ENCODE measurements around the gene AUP1. TPM values are rescaled to one million over a fixed set of nuclear protein-coding genes. Genes with fewer than 3 reads are reported as not detected.

AUP1 gene
- total RNA-seq, 4 donors from 2014 or later, result 79.9 to 142 (median 105) TPM

DNA sequence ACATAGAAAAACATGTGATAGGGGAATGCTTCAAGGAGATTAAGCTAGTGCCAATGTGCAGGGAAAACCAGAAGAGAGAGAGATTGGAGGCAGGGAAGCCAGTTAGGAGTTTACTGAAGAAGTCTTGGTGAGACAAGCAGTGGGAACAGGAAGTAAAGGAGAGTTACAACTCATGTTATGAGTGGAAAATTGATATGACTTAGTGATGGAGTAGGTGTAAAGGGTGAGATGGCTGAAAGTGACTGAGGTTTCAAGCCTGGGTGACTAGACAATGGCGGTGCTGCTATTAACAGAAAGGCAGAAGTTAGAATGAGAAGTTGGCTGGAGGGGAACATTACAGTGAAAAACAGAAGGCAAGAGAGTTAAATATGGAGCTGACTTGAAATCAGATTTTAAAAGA, 41.6 kb upstream of the AUP1 start:
- 60 to 72% methylated on average over 1 of the region's 1 CpG for WGBS, 2 donors
- H3K9me3 ChIP-seq, result no peaks in the 10 kb centered on the region
- H3K27me3 ChIP-seq, result peaks cover 0 to 17% (median 0%) of the 10 kb centered on the region in 4 donors
- no peak overlapping the region for H3K4me3 ChIP-seq
- H3K36me3 ChIP-seq, result no peaks in the 10 kb centered on the region
- H3K4me1 ChIP-seq, result no peaks in the 10 kb centered on the region
- no peak for DNase-seq
- TF ChIP-seq CTCF (IDR thresholded peaks at IDR 0.05) (no peak), POLR2A (IDR thresholded peaks at IDR 0.05) (no peak)
- no peak overlapping the region for H3K27ac ChIP-seq
- intact Hi-C loops (cut with DNase I), result no loop called here

DNA sequence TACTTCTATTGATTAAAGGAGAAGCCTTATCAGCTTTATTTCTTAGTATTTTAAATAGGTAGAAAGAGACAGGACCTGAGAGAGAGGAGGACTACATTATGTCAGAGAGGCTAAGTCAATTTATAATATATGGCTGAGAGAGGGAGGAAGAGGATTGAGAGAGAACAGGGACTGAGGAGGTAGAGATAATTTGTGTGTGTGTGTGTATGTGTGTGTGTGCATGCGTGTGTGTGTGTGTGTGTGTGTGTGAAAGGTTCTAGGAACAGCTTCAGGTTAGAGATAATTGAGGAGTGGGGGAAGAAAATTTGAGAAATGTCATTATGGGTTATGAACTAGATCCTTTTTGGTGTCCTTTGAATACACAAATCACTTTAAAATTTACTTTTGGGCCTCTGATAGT, 40.2 kb upstream of the AUP1 start:
- 83 to 95% methylated on average over 1 of the region's 1 CpG for WGBS, 2 donors
- intact Hi-C loops (cut with DNase I), result no loop called here
- DNase-seq, result no peak
- Histone ChIP-seq H3K4me1 (no peaks in the 10 kb centered on the region), H3K27me3 (peaks cover 0 to 15% (median 0%) of the 10 kb centered on the region in 4 donors), H3K9me3 (no peaks in the 10 kb centered on the region), H3K36me3 (no peaks in the 10 kb centered on the region), H3K4me3 (no peak overlapping the region), H3K27ac (no peak overlapping the region)
- TF ChIP-seq CTCF (IDR thresholded peaks at IDR 0.05), result no peak
- TF ChIP-seq POLR2A (IDR thresholded peaks at IDR 0.05), result no peak

DNA sequence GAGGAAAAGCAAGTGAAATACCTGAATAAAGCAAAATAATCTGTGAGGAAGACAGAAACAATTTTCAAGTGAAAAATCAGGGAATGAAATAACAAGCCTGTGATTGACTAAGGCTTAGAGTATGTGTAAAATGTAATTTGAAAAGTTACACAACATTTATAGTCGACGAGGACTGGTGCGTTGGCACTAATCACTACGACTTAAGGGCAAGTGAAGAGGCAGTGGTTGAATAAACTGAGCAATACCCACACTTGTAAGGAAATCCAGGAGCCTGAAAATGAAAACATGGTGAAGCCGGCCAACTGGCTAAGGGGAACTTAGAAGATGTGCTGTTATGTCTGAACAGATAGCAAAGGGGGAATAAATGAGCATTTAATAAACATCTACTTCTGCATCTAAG, 38.4 kb upstream of the AUP1 start:
- Histone ChIP-seq H3K27ac (no peak overlapping the region), H3K36me3 (no peaks in the 10 kb centered on the region), H3K4me1 (no peaks in the 10 kb centered on the region), H3K27me3 (peaks cover 0 to 30% (median 0%) of the 10 kb centered on the region in 4 donors), H3K4me3 (no peak overlapping the region), H3K9me3 (no peaks in the 10 kb centered on the region)
- WGBS, 2 donors, result 63 to 67% methylated on average over 5 of the region's 5 CpGs
- no peak for TF ChIP-seq CTCF (IDR thresholded peaks at IDR 0.05)
- no peak for TF ChIP-seq POLR2A (IDR thresholded peaks at IDR 0.05)
- intact Hi-C loops (cut with DNase I), result no loop called here
- DNase-seq, result no peak

GRCh38 chr2:74566754-74567085, 37.2 kb upstream of the AUP1 start:
- no peak overlapping the region for H3K4me3 ChIP-seq
- no peaks in the 10 kb centered on the region for H3K4me1 ChIP-seq
- H3K9me3 ChIP-seq, result no peaks in the 10 kb centered on the region
- no peak for TF ChIP-seq CTCF (IDR thresholded peaks at IDR 0.05)
- TF ChIP-seq POLR2A (IDR thresholded peaks at IDR 0.05), result no peak
- no peak for DNase-seq
- intact Hi-C loops (cut with DNase I), result no loop called here
- no peak overlapping the region for H3K27ac ChIP-seq
- H3K36me3 ChIP-seq, result no peaks in the 10 kb centered on the region
- peaks cover 0 to 40% (median 0%) of the 10 kb centered on the region in 4 donors for H3K27me3 ChIP-seq

DNA sequence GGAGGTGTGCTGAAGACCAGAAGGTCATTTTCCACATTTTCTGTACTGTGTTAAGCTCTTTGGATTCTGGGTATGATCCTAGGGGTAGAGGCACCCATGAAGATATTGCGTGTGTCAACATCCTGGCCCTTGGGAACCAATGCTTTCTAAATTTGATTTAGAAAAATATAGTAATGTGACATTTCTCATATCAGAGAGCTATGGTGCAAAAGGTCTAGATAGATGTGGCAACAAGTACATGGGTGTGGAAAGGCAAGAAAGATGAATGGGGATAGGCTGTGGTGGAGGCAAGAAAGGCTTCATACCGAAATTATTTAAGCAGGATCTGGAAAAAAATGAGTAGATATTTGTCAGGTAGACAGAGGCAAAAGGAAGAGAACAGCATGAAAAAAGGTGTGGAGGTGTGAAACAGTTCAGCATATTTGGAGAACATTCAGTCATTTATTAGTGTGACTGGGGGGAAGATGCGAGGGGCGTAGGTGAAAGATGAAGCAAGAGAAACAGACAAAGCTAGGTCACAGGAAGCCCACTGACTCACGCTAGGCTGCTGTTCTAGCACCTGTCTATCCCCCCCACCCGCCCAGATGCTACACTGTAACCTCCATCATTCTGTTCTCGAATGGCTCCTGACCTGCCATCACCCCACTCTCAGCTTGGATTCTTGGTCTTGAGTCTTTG, 36.7 kb upstream of the AUP1 start:
- no peak overlapping the region for H3K4me3 ChIP-seq
- no peak for DNase-seq
- H3K27ac ChIP-seq, result no peak overlapping the region
- WGBS, 2 donors, result 71 to 73% methylated on average over 7 of the region's 7 CpGs
- H3K9me3 ChIP-seq, result no peaks in the 10 kb centered on the region
- intact Hi-C loops (cut with DNase I), result no loop called here
- no peaks in the 10 kb centered on the region for H3K4me1 ChIP-seq
- TF ChIP-seq CTCF (IDR thresholded peaks at IDR 0.05) (no peak), POLR2A (IDR thresholded peaks at IDR 0.05) (no peak)
- H3K27me3 ChIP-seq, result peaks cover 0 to 42% (median 0%) of the 10 kb centered on the region in 4 donors
- H3K36me3 ChIP-seq, result no peaks in the 10 kb centered on the region

Data from esophagus squamous epithelium (tissue), 5 donors.